Thyroid gland (tissue), 4 donors: ENCODE data around the gene SORL1.

Experiments used
- CTCF ChIP-seq, 6 experiments: fragments of 200-600 bp in 3 of 6; fragments of 450-650 bp in 3 of 6; sonication (generic) in 3 of 6; IDR thresholded peaks; one replicate each; pipeline ENCODE4 v1.5.1; 2016 to 2019; ENCODE audit warnings: antibody characterized with exemption in 6 of 6, mild to moderate bottlenecking in 2 of 6, inconsistent platforms in 1 of 6, moderate library complexity in 1 of 6
- POLR2A ChIP-seq, 2 donors: fragments of 450-650 bp; IDR thresholded peaks; one replicate each; pipeline ENCODE4 v1.6.1; 2017; ENCODE audit warnings: antibody characterized with exemption in 2 of 2, mild to moderate bottlenecking in 2 of 2, moderate library complexity in 1 of 2

DNA sequence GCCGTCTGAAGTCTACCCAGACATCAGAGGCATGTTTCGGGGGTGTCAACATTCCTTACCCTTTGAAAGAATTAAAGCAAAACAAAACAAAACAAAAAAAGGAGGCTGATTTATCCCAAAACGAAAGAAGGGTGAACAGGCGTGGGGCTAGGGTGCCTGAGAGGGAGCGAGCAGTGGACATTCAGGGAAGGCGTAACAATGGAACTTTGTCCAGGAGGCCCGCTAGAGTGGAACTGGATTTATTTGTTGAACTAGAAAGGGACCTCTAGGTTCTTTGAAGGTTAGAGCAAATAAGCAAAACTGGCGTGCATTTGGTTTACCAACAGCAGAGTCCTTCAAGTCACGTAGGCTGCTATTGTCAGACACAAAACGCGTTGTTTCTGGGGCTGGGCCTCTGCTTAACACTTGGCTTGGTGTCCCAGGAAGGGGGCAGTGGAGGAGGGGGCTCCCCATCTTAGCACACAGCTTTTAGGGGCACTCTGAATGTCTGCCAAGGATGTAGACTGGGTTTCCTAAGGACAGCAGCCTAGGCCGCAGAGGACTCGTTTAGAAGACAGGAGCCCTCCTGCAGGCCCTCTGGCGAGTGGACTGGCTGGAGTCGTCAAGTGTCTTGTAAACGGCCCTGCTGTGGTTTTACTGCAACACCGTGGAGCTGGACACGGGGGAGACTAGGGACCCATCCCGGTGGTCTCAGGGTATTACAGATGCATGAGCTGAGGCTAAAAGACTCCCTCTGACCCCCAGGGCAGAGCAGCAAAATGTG, 204.4 kb downstream of the SORL1 start:
- no peak for TF ChIP-seq CTCF (IDR thresholded peaks at IDR 0.05)
- TF ChIP-seq POLR2A (IDR thresholded peaks at IDR 0.05): no peak
